Body of pancreas (tissue), 4 donors: Measurements from ENCODE around the gene CLN3.

Experiments used
- POLR2A ChIP-seq, 3 donors: fragments of 450-650 bp; IDR thresholded peaks; one replicate each; pipeline ENCODE4 v1.6.1; 2016; ENCODE audit warnings: antibody characterized with exemption in 3 of 3, mild to moderate bottlenecking in 2 of 3
- TF ChIP-seq, protein P1 (sequence below), 7 experiments: fragments of 450-650 bp in 4 of 7; fragments of 200-600 bp in 3 of 7; sonication (generic) in 3 of 7; IDR thresholded peaks; one replicate each; pipeline ENCODE4 v1.5.1; 2016 to 2019; ENCODE audit warnings: antibody characterized with exemption in 7 of 7

- TF ChIP-seq, protein P1, sequence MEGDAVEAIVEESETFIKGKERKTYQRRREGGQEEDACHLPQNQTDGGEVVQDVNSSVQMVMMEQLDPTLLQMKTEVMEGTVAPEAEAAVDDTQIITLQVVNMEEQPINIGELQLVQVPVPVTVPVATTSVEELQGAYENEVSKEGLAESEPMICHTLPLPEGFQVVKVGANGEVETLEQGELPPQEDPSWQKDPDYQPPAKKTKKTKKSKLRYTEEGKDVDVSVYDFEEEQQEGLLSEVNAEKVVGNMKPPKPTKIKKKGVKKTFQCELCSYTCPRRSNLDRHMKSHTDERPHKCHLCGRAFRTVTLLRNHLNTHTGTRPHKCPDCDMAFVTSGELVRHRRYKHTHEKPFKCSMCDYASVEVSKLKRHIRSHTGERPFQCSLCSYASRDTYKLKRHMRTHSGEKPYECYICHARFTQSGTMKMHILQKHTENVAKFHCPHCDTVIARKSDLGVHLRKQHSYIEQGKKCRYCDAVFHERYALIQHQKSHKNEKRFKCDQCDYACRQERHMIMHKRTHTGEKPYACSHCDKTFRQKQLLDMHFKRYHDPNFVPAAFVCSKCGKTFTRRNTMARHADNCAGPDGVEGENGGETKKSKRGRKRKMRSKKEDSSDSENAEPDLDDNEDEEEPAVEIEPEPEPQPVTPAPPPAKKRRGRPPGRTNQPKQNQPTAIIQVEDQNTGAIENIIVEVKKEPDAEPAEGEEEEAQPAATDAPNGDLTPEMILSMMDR (IDR thresholded peaks at IDR 0.05) = peak in 1 of 7 experiments; percentile 8
- TF ChIP-seq POLR2A (IDR thresholded peaks at IDR 0.05) = peak in 2 of 3 donors; percentile 51 to 56
Observed at GRCh38 chr16:28531777-28532744, 40.2 kb upstream of the CLN3 start.
